Hepatocyte (in vitro differentiated cells): Measurements from ENCODE around the gene UPK3A. TPM values are rescaled to one million over a fixed set of nuclear protein-coding genes. Genes with fewer than 3 reads are reported as not detected.

ENCODE experiments used
- DNase-seq: peaks from one replicate; pipeline ENCODE4 v3.0.0-alpha.2; 2016; ENCODE audit warnings: low spot score
- H2AFZ ChIP-seq: fragments of 200-600 bp; sonication (generic); 2 replicates; pipeline ENCODE4 v1.6.0; 2016; ENCODE audit warnings: antibody characterized with exemption, mild to moderate bottlenecking
- H3K27ac ChIP-seq: fragments of 200-600 bp; sonication (generic); 2 replicates; pipeline ENCODE4 v1.5.1; 2016; ENCODE audit warnings: mild to moderate bottlenecking
- H3K27me3 ChIP-seq: fragments of 200-600 bp; sonication (generic); 2 replicates; pipeline ENCODE4 v1.6.1; 2016
- H3K36me3 ChIP-seq: fragments of 200-600 bp; sonication (generic); replicated peaks from 2 replicates; pipeline ENCODE4 v1.5.1; 2016; ENCODE audit warnings: low read depth; ENCODE audit not compliant: insufficient read depth
- H3K4me1 ChIP-seq: fragments of 200-600 bp; sonication (generic); 2 replicates; pipeline ENCODE4 v1.5.1; 2016; ENCODE audit warnings: mild to moderate bottlenecking, moderate library complexity; ENCODE audit not compliant: insufficient read depth
- H3K4me2 ChIP-seq: fragments of 200-600 bp; sonication (generic); 2 replicates; pipeline ENCODE4 v1.6.0; 2016
- H3K4me3 ChIP-seq: fragments of 200-600 bp; sonication (generic); 2 replicates; pipeline ENCODE4 v1.5.1; 2016; ENCODE audit warnings: mild to moderate bottlenecking
- H3K79me2 ChIP-seq: fragments of 200-600 bp; sonication (generic); 2 replicates; pipeline ENCODE4 v1.6.0; 2017; ENCODE audit warnings: mild to moderate bottlenecking
- H3K9me2 ChIP-seq: fragments of 200-600 bp; sonication (generic); replicated peaks from 2 replicates; pipeline ENCODE4 v1.6.0; 2017; ENCODE audit warnings: mild to moderate bottlenecking; ENCODE audit not compliant: insufficient read depth
- H3K9me3 ChIP-seq: fragments of 200-600 bp; sonication (generic); 2 replicates; pipeline ENCODE4 v1.5.1; 2016; ENCODE audit warnings: low read depth, mild to moderate bottlenecking
- H4K20me1 ChIP-seq: fragments of 200-600 bp; sonication (generic); 2 replicates; pipeline ENCODE4 v1.6.0; 2016; ENCODE audit warnings: mild to moderate bottlenecking; ENCODE audit not compliant: insufficient read depth, poor library complexity, severe bottlenecking
- EZH2 ChIP-seq: fragments of 200-600 bp; sonication (generic); IDR thresholded peaks from 2 replicates; pipeline ENCODE4 v1.6.1; 2016; ENCODE audit warnings: antibody characterized with exemption, mild to moderate bottlenecking, borderline replicate concordance
- EZH2phosphoT487 ChIP-seq: fragments of 200-600 bp; sonication (generic); IDR thresholded peaks from one replicate; pipeline ENCODE4 v1.6.1; 2018; ENCODE audit warnings: antibody characterized with exemption, mild to moderate bottlenecking, low read depth, moderate library complexity; ENCODE audit not compliant: unreplicated experiment, severe bottlenecking
- WGBS: methylation state at CpG from one replicate; pipeline ENCODE4 v1.1.6; 2016; ENCODE audit warnings: low lambda C conversion rate; ENCODE audit errors: missing lambda C conversion rate; 5-methylcytosine and 5-hydroxymethylcytosine counted together
- polyA plus RNA-seq: library from polyadenylated mRNA; unstranded; fragments of >200 nt; fragmentation: Nextera tagmentation; extraction: Ambion mirVana; gene quantifications from 2 replicates; pipeline ENCODE4 v1.2.1, GENCODE V29; 2016
- total RNA-seq: library from RNA; depleted of rRNA; stranded (reverse); fragments of >200 nt; gene quantifications from 2 replicates; pipeline ENCODE4 v1.2.3, GENCODE V29; 2014
- TF ChIP-seq, protein P1 (sequence below): fragments of 200-600 bp; sonication (generic); IDR thresholded peaks from 2 replicates; pipeline ENCODE4 v1.5.1; 2016; ENCODE audit warnings: antibody characterized with exemption, mild to moderate bottlenecking; ENCODE audit not compliant: poor library complexity

UPK3A gene
- total and polyA plus RNA-seq, 2 experiments from 2014 or later, result 14.9 to 41.8 TPM

DNA sequence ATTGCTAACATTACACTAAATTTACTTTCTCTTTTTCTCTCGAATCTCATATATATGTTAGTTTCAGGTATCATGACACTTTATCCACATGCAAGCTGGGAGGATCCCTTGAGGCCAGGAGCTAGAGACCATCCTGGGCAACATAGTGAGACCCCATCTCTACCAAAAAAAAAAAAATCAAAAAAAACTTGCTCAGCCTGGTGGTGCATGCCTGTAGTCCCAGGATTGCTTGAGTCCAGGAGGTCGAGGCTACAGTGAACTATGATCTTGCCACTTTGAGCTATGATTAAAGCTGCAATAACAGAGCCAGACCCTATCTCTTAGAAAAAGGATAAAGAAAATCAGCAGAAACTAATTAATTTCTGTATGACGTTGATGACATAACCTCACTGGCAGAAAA lies 3.7 kb upstream of the UPK3A start:
- TF ChIP-seq EZH2phosphoT487 (no peak), EZH2 (no peak)
- TF ChIP-seq, protein P1, sequence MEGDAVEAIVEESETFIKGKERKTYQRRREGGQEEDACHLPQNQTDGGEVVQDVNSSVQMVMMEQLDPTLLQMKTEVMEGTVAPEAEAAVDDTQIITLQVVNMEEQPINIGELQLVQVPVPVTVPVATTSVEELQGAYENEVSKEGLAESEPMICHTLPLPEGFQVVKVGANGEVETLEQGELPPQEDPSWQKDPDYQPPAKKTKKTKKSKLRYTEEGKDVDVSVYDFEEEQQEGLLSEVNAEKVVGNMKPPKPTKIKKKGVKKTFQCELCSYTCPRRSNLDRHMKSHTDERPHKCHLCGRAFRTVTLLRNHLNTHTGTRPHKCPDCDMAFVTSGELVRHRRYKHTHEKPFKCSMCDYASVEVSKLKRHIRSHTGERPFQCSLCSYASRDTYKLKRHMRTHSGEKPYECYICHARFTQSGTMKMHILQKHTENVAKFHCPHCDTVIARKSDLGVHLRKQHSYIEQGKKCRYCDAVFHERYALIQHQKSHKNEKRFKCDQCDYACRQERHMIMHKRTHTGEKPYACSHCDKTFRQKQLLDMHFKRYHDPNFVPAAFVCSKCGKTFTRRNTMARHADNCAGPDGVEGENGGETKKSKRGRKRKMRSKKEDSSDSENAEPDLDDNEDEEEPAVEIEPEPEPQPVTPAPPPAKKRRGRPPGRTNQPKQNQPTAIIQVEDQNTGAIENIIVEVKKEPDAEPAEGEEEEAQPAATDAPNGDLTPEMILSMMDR, result no peak
- peaks cover 19% of the 10 kb centered on the region for H3K4me1 ChIP-seq
- H3K79me2 ChIP-seq, result no peaks in the 10 kb centered on the region
- H3K9me3 ChIP-seq, result no peaks in the 10 kb centered on the region
- H3K4me3 ChIP-seq, result no peak overlapping the region
- H4K20me1 ChIP-seq, result no peaks in the 10 kb centered on the region
- 76% methylated on average over 3 of the region's 3 CpGs for WGBS
- no peak for DNase-seq
- no peak overlapping the region for H3K4me2 ChIP-seq
- no peaks in the 10 kb centered on the region for H3K27me3 ChIP-seq
- H2AFZ ChIP-seq, result no peak overlapping the region
- no peaks in the 10 kb centered on the region for H3K36me3 ChIP-seq
- no peaks in the 10 kb centered on the region for H3K9me2 ChIP-seq
- peak overlapping the region; percentile 80 for H3K27ac ChIP-seq

- Histone ChIP-seq H3K9me3 (no peaks in the 10 kb centered on the region), H3K36me3 (no peaks in the 10 kb centered on the region), H3K4me3 (peak overlapping the region; percentile 20), H3K79me2 (no peaks in the 10 kb centered on the region), H3K4me1 (peaks cover 15% of the 10 kb centered on the region), H2AFZ (no peak overlapping the region), H3K4me2 (peak overlapping the region; percentile 90), H3K27ac (peak overlapping the region; percentile 70), H4K20me1 (no peaks in the 10 kb centered on the region), H3K9me2 (no peaks in the 10 kb centered on the region), H3K27me3 (no peaks in the 10 kb centered on the region)
- TF ChIP-seq, protein P1, result no peak
- TF ChIP-seq EZH2 (no peak), EZH2phosphoT487 (no peak)
- 43% methylated on average over 12 of the region's 16 CpGs for WGBS
- DNase-seq, result peak; percentile 48
Measured at GRCh38 chr22:45285263-45286058, 712 bp downstream of the UPK3A start.

DNA sequence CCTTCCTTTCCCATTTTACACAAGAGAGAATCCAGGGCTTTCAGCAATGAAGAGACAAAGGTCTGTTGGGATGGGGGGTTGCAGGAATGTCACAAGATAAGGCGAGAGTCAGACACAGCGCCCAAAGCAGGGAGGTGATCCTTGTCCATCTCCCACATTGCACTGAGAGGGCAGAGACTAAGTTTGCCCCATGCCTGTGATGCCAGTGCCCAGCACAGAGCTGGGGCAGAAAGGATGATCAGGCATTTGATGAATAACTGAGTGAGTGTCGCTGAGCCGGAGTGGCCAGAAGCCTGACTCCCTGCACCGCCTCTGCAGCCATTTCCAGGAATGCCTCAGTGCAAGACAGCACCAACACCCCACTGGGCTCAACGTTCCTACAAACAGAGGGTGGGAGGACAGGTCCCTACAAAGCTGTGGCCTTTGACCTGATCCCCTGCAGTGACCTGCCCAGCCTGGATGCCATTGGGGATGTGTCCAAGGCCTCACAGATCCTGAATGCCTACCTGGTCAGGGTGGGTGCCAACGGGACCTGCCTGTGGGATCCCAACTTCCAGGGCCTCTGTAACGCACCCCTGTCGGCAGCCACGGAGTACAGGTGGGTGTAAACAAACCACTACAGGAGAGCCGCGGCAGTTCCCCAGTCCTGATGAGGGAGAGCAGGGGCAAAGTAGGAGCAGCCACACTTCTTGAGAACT lies 2.3 kb downstream of the UPK3A start:
- no peak for DNase-seq
- Histone ChIP-seq H2AFZ (no peak overlapping the region), H3K36me3 (no peaks in the 10 kb centered on the region), H3K9me3 (no peaks in the 10 kb centered on the region), H3K27me3 (no peaks in the 10 kb centered on the region), H4K20me1 (no peaks in the 10 kb centered on the region), H3K4me1 (peaks cover 11% of the 10 kb centered on the region), H3K9me2 (no peaks in the 10 kb centered on the region), H3K4me2 (peak overlapping the region; percentile 90), H3K27ac (peak overlapping the region; percentile 50), H3K4me3 (no peak overlapping the region), H3K79me2 (no peaks in the 10 kb centered on the region)
- no peak for TF ChIP-seq EZH2phosphoT487
- WGBS, result 64% methylated on average over 12 of the region's 12 CpGs

GRCh38 chr22:45290410-45290936 lies 5.7 kb downstream of the UPK3A start:
- H2AFZ ChIP-seq, result no peak overlapping the region
- DNase-seq, result peak; percentile 76
- H3K4me3 ChIP-seq, result no peak overlapping the region
- H3K9me3 ChIP-seq, result no peaks in the 10 kb centered on the region
- peak overlapping the region; percentile 52 for H3K4me2 ChIP-seq
- H3K79me2 ChIP-seq, result no peaks in the 10 kb centered on the region
- no peaks in the 10 kb centered on the region for H3K9me2 ChIP-seq
- no peaks in the 10 kb centered on the region for H3K4me1 ChIP-seq
- no peaks in the 10 kb centered on the region for H4K20me1 ChIP-seq
- 49% methylated on average over 18 of the region's 18 CpGs for WGBS
- H3K27me3 ChIP-seq, result no peaks in the 10 kb centered on the region
- TF ChIP-seq EZH2phosphoT487 (no peak), EZH2 (no peak)
- TF ChIP-seq, protein P1, result no peak
- no peaks in the 10 kb centered on the region for H3K36me3 ChIP-seq
- H3K27ac ChIP-seq, result no peak overlapping the region
